ENCODE results near the gene UQCR10.

GRCh38 chr22:29737251-29738117 is 29.7 kb upstream of the UQCR10 start:
- TF ChIP-seq CTCF (IDR thresholded peaks at IDR 0.05) (no peak), POLR2A (IDR thresholded peaks at IDR 0.05) (no peak), POLR2AphosphoS5 (IDR thresholded peaks at IDR 0.05) (no peak), EP300 (IDR thresholded peaks at IDR 0.05) (no peak)

Data from gastroesophageal sphincter (tissue), 3 donors.